Right ventricle myocardium superior (tissue), 1 donor: ENCODE measurements around the gene FXYD4. TPM values are rescaled to one million over a fixed set of nuclear protein-coding genes. Genes with fewer than 3 reads are reported as not detected.
"Not testable (repeated sequence)": the region's sequence is repeated elsewhere in the genome, so short reads cannot be mapped to it uniquely, and the experiment has no call there.

Experiments used
- ATAC-seq: fragments of 200-7000 bp; cut with Tn5 transposase; one replicate; pipeline ENCODE4 v1.9.1; 2020; ENCODE audit warnings: mild to moderate bottlenecking; ENCODE audit not compliant: poor library complexity
- DNase-seq: peaks from one replicate; pipeline ENCODE4 v3.0.0-alpha.2; 2020
- intact Hi-C: fragments of 100-400 bp; cut with DNase I; formaldehyde crosslinking; loops from one replicate; pipeline ENCODE4 v1.11.2; 2022
- total RNA-seq: library from RNA; stranded (reverse); fragmentation: NEBNext Ultra II Directional; extraction: Animal tissue kit (Norgen Biotek cat#: 25700); gene quantifications from one replicate; pipeline ENCODE4 v1.2.1, GENCODE V29; 2021
- donor health status: DM: no; HTN: yes; CAD: no; lungs with severe emphysema.

Gene FXYD4
- total RNA-seq, 1 donor from 2014 or later: not detected

GRCh38 chr10:43407576-43408330, 36.3 kb downstream of the FXYD4 start:
- ATAC-seq (peak; percentile 80), DNase-seq (peak; percentile 95)
- intact Hi-C loops: no loop called here

- intact Hi-C loops: no loop called here
- DNase-seq (no peak), ATAC-seq (no peak)
Observed at GRCh38 chr10:43408331-43408709, 36.9 kb downstream of the FXYD4 start.

DNA sequence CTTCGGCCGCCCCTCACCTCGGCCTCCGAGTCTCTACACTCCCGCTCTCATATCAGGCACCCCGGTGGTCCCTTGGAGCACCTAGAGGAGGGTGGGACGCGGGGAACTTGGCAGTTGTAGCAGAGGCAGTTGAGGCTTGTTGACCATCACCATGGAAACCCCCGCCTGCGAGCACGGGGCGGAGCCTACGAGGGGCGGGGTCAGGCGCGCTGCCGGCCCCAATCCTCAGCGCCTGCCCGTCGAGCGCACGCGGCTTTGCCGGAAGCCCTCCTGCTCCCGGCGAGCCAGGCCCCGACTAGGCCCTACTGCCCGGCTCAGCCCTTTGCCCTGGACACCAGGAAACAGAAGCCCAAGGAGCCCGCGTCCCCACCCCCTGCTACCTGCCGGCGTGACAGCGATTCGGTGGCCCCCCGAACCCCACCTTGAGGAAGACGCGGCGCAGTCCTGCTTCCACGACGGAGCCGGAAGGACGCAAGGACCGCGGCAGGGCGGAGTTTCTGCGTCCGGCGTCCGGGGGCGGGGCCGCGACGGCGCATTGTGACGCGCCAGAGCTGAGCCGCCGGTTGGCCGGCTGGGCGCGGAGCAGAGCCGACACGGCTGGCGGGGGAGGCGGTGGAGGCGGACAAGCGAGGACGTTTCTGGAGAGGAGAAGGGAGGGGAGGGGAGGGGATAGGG, 37.4 kb downstream of the FXYD4 start, which contains the start of gene HNRNPF:
Gene HNRNPF (minus strand): TSS at position 477 of the 675 bp plus-strand sequence. CDS start 21,302 bp downstream, outside the sequence.
- DNase-seq (peak; percentile 96), ATAC-seq (peak; percentile 92)
- intact Hi-C loops: no loop called here

- DNase-seq: peak; percentile 75
- intact Hi-C loops: no loop called here
- ATAC-seq: peak; percentile 6
Observed at GRCh38 chr10:43409385-43410109, 38.1 kb downstream of the FXYD4 start.

- ATAC-seq: no peak
- intact Hi-C loops: no loop called here
- no peak for DNase-seq
Observed at GRCh38 chr10:43410345-43410744, 38.9 kb downstream of the FXYD4 start.

DNA sequence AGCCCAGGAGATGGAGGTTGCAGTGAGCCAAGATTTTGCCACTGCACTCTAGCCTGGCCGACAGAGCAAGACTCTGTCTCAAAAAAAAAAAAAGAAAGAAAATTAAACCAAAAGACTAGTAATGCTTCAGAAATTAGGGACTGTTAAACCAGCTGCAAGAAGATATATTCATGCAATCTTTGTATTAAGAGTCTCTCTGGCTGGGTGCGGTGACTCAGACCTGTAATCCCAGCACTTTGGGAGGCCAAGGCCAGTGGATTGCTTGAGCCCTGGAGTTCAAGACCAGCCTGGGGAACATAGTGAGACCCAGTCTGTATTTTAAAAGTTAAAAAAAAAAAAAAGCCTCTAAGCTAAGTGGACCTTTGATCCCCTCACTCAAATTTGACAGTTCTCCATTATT, 40.1 kb downstream of the FXYD4 start:
- intact Hi-C loops: no loop called here
- ATAC-seq (no peak), DNase-seq (no peak)

GRCh38 chr10:43415544-43415943, 44.1 kb downstream of the FXYD4 start:
- ATAC-seq (no peak), DNase-seq (no peak)
- intact Hi-C loops: no loop called here

DNA sequence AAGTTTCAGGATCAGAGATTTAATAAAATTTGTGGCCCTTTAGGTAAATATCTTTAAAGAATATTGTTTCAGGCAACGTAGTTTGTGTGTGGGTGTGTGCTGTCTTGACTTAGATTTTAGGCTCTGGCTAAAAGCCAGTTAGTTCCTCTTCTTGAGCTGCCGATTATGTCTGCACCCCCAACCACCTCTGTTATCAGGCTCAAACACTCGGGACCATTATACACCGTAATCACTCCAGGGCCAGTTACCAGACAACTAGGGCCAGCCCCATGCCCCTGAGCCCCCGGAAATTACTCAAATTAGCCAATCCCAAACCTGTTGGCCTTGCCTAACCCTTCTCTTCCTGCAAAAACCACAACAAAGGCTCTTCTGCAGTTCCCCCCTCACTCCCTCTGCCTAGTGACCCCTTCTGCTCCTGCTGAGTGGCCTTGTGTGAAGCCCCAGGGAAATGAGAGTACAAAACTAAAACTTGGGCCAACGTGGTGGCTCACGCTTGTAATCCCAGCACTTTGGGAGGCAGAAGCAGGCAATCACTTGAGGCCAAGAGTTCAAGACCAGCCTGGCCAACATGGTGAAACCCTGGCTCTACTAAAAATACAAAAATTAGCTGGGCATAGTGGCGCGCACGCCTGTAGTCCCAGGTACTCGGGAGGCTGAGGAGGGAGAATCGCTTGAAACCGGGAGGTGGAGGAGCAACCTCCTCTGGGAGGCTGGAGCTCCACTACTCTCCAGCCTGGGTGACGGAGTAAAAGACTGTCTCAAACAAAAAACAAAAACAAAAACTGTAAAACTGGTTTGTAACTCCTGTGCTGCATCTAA, 46.7 kb downstream of the FXYD4 start:
- intact Hi-C loops: no loop called here
- no peak for ATAC-seq
- DNase-seq: no peak

GRCh38 chr10:43419997-43420368, 48.5 kb downstream of the FXYD4 start:
- ATAC-seq (peak; percentile 3), DNase-seq (peak; percentile 55)
- intact Hi-C loops: no loop called here

GRCh38 chr10:43420369-43421200, 49.1 kb downstream of the FXYD4 start:
- ATAC-seq: peak; percentile 98
- peak; percentile 94 for DNase-seq
- intact Hi-C loops: no loop called here

DNA sequence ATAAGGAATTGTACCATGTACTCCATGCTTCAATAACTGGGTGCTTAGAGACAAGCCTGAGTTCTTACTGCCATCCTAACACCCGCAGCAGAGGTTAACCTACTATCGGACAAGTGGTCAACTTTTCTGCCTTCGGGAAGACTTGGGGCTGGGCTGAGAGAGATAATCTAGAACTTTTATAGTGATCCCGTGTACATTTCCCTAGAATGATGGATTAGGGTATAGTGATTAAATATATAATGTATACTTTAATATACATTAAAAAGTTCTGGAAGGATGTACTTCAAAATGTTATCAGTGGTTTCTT, 49.7 kb downstream of the FXYD4 start:
- intact Hi-C loops: no loop called here
- ATAC-seq (no peak), DNase-seq (no peak)

- intact Hi-C loops: no loop called here
- ATAC-seq: no peak
Observed at GRCh38 chr10:43421519-43421918, 50.1 kb downstream of the FXYD4 start.

GRCh38 chr10:43421944-43422343, 50.5 kb downstream of the FXYD4 start:
- intact Hi-C loops, ATAC-seq, DNase-seq: not testable (repeated sequence)

More at GRCh38 chr10:43421519-43421918, 50.1 kb downstream of the FXYD4 start:
- no peak for DNase-seq

- DNase-seq (no peak), ATAC-seq (no peak)
- intact Hi-C loops: no loop called here
Observed at GRCh38 chr10:43424416-43424815, 53.0 kb downstream of the FXYD4 start.
